ENCODE results near the gene ADD1.

ADD1 gene

DNA sequence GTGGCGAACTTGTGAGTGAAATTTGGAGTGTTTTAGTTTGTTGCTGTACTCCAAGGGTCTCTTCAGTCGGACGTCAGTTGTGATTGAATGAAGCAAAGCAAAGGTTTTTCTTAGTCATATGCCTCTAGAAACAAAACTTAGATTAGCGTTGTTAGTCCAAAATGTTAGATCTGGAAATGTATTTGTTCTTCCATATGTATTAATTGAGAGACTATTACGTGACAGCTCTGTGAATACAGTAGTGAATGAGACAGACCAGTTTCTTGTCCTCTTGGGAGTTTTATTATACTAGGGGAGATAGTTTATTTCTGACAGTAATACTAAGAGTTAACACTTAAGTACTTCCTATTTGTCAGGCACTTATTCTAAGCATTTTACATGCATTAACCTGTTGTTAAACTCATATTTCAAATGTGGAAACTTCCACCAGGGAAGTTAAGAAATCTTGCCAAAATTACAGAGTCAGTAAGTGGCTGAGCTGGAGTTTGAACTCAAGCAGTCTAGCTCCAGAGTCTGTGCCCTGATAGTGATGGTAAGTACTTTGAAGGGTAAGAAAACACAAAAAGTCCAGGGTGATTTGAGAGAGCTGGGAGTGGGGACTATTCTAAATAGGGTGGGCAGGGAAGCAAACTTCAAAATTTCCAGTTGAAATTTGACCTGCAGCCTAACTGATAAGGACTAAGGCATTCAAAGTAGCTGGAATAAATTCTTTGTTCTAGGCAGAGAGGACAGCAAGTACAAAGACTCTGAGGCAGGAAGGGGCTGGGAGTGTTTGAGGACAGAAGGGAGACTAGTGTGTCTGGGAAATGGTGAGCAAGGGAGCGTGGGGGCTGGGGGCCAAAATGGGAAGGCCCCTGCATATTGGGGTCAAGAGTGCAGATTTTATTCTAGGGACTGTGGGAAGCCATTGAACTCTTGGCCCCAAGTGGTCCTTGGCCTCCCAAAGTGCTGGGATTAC, 17.0 kb downstream of the ADD1 start:
- DNase-seq, result no peak

GRCh38 chr4:2861631-2862436, 18.2 kb downstream of the ADD1 start:
- DNase-seq, result no peak

GRCh38 chr4:2862528-2862927, 18.9 kb downstream of the ADD1 start:
- DNase-seq, result no peak

DNA sequence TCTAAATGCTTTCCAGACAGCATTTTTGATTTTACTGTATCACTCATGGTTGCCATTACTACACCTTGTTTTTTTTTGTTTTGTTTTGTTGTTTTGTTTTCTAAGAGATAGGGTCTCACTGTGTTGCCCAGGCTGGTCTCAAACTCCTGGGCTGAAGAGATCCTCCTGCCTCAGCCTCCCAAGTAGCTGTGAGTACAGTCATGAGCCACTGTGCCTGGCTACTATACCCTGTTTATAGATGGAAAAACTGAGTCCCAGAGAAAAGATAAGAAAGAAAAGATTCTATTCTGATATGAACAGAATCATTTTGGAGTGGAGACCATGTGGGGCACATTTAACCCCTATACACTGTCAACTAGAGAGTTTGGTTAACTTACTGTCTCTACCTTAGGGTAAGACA, 20.0 kb downstream of the ADD1 start:
- DNase-seq, result no peak

DNA sequence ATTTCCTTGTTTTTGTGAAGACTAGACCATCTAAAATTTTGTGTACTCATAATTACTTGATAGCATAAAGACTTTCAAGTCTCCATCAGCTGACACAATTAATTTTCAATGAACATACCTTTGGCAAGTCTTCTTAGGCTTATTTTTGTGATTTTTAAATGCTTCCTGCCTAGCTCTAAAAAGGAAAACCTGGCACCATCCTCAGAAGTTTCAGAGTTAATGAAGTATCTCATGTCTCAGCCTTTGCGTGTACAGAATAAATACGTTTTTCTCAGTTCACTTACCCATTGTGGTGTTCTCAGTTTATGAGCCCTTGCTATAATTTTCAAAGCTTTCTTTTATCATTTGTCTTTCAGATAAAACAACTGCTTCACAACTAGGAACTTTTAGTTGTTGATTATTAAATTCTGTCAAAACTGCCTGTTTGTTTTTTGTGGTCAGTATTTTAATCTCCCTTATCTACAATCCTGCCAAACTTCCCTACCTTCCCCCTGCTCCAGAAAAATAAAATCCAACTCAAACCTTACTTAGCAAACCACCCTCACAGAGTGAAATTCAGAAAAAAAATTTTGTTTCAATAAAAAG, 21.6 kb downstream of the ADD1 start:
- no peak for DNase-seq

GRCh38 chr4:2866160-2866861, 22.7 kb downstream of the ADD1 start:
- DNase-seq, result no peak

- DNase-seq, result no peak
These were observed 23.2 kb downstream of the ADD1 start for GRCh38 chr4:2866891-2867290.

GRCh38 chr4:2867758-2868491, 24.3 kb downstream of the ADD1 start:
- no peak for DNase-seq

DNA sequence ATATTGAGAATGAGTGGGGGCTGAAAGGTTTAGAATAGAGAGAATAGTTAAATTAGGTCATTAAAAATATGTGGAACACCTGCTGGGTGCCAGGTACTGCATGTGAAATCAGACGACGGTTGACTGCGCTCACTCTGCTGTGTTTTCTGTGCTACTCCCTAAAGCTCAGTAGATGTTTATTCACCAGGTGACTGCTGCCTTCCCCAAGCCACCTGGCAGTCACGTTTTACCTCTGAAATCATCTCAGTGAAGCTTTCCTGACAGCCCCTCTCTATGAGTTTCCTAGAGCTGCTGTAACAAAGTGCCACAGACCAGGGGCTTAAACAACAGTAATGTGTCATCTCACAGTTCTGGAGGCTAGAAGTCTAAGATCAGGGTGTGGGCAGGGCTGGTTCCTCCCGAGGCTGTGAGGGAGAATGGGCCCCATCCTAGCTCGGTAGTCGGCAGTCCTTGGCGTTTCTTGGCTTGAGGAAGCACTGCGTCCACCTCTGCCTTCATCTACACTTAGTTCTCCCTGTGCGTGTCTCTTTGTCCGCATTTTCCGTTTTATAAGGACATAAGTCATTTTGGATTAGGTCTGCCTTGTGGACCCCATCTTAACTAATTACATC, 25.3 kb downstream of the ADD1 start:
- DNase-seq, result no peak

DNA sequence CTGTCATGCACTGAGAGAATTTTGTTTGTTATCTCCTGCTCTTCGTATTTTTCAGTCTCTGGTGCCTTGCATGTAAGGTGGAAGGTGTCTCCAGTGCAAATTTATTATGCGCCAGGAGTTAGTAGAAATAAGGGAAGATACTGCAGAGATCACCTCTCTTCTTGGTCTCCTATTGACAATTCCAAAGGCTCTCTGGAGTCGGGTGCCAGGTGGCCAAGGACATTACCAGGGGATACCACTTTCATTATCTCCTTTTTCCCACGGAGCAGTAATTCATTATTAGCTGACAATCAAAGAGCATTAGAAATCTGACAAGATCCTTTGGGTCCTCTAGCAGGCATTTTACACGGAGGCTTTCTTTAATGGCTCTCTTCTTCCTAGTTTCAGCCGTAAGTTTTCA, 26.0 kb downstream of the ADD1 start:
- no peak for DNase-seq

DNA sequence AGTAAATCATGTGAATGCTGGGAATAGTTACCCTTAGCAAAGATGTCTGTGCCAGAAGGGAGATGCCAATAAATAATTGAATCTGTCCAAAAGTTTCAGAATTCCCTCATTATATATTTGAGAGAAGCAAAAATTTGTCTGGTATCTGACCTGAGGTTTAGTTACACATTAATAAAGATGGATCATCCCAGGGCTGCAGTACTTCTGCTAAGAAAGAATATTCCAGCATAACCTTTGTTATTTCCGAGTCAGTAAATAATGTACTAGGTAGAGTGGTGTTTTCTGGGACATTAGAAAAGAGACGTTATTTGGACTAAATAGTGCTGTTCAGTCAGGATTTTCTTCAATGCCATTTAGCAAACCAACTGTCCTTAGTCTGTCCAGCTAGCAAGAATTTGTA, 26.4 kb downstream of the ADD1 start:
- no peak for DNase-seq

DNA sequence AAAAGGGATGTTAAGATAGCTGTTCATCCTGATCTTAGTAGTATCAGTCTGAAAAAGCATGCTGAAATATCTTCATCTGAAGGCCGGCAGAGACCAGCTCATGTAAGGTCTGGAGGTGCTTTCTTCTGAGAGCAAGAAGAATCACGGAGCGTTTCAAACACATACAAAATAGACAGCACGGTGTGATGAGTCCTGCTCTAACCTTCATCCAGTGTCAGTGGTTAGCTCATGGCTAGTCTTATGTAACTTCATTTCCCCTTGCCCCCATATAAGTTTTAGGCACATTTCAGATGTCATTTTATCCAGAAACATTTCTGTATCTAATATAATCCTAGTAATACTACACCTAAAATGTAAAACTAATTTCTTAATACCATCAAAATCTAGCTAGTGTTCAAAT, 27.8 kb downstream of the ADD1 start:
- DNase-seq, result no peak

DNA sequence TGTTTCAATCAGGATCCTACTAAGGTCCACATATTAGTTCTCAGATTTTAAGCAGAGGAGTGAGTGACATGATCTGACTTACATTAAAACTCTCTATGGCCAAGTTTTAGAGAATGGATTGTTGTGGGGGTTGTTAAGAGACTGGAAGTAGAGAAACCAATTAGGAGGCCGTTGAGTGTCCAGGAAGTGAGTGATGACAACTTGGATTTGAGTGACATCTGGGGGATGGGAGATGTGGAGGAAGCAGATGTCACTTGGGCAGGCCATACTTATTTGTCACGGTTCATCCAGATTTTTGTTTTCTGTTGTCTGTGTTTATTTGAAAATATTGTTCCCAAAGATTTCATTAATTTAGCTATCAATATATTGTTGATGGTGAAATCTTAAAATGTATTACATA, 28.3 kb downstream of the ADD1 start:
- no peak for DNase-seq

DNA sequence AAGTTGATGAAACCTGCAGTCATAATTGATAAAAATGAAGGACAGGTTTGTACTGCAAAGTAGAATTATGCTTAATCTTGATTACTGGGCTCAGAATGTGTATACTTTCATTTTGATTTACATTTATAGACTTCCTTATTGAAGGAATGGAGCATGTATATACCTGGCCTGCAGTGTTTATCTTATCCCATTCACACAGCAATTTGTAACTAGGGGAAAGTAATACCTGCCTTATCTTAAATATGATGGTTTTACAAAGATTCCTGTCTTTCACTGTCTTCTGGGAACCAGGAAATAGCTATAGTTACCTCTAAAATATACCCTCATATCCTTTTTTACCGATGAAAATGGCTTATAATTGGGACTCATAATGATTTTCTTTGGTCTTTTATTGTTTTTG, 29.7 kb downstream of the ADD1 start:
- DNase-seq, result no peak

GRCh38 chr4:2874861-2875260, 31.2 kb downstream of the ADD1 start:
- no peak for DNase-seq

DNA sequence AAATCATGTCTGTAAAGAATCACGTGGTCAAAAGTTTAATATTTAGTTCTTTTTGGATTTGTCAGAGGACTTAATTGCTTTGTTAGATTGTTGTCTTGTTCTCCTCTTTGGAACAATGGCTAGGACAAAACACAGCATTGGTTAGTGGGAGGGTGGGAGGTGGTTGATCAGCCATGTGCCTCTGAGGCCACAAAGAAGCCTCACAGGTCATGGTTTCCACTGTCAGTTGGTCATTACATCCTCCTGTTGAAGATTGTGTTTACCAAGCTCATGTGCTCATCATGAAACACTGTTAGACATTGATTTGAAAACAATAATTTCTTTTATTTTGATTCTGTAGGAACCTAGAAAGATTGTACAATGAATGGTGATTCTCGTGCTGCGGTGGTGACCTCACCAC, 31.9 kb downstream of the ADD1 start:
- no peak for DNase-seq

- no peak for DNase-seq
These were observed 34.7 kb downstream of the ADD1 start for GRCh38 chr4:2878346-2878745.

DNA sequence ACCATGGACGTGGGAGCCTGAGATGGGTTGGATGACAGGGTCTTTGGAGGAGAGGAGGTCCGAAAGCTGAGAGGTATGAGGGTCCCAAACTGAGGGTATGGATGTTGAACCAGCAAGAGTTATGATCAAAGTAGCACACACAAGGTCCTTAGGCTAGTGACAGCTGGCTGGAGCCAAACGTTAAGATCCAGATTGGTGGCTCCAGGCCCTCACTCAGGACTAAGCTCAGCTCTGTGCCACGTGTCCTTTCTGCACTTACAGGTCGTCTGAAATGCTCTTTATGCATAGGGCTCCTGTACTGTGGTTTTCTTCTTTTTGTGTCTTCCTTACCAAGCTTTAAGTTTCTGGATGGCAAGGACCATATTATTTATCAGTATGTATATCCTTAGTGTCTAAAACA, 35.4 kb downstream of the ADD1 start:
- DNase-seq, result no peak

DNA sequence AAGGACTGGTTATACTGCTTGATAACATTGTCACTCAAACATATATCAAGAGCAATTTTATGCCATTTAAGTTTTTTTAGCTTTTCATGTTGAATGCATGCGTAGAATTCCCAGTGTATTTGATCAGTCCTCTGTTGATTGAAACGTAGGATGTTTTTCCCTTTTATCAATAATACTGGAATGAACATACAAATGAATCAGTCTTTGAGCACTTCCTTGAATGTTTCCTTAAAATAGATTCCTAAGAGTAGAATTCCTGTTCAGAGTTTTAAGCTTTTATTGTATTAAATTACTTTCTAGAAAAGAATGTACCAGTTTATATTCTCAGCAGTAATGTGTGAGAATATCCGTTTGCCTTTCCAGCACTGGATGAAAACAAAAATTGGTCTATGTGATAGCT, 37.8 kb downstream of the ADD1 start:
- no peak for DNase-seq

- no peak for DNase-seq
These were observed 38.7 kb downstream of the ADD1 start for GRCh38 chr4:2882341-2882740.

DNA sequence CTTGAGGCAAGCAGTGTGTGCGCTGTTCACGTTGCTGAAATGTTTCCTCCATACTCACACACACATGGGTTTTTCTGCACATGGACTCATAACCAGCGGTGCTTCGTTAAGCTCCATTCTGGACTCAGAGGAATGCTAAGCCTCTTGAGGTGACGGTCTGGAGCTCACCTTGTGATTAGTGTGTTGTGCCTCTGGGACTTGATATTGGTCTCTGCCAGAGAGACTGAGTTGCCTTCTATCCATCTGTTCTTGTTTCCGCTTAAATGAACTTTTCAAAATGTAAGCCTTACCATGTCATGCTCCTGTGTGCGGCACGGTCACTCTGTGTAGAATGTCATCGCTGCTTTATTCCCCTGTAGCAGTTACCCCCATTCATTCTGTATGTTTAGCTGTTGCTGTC, 42.5 kb downstream of the ADD1 start:
- DNase-seq, result no peak
